ENCODE results near the gene LRRC3C. TPM values are rescaled to one million over a fixed set of nuclear protein-coding genes. Genes with fewer than 3 reads are reported as not detected.

The LRRC3C gene
- polyA plus RNA-seq, 1 donor from 2014 or later: not detected

DNA sequence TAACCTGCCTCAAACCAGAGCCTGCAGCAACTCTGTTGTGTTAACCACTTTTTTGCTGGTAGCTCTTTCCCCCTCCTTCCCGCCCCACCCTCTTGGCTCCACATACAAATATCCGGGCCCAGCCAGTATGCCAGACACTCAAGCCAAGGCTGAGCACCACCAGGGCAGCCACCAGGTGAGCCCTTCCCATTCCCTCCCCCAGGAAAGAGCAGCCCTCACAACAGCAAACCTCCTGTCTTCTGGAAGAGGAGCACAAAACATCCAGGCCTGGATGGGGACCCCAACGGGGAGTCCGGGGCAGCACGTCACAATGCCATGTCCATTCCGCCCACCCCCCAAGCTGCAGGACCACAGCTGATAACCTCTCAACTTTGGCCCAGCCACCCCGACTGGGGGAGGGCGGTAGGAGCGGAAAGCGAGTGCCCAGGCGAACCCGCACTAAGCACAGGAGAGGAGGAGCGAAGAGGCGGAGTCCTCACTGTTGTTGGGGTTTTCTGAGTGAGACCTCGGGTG, 888 bp upstream of the LRRC3C start:
- H3K27ac ChIP-seq (ENCODE audit: low read length): peak overlapping the region; percentile 77

DNA sequence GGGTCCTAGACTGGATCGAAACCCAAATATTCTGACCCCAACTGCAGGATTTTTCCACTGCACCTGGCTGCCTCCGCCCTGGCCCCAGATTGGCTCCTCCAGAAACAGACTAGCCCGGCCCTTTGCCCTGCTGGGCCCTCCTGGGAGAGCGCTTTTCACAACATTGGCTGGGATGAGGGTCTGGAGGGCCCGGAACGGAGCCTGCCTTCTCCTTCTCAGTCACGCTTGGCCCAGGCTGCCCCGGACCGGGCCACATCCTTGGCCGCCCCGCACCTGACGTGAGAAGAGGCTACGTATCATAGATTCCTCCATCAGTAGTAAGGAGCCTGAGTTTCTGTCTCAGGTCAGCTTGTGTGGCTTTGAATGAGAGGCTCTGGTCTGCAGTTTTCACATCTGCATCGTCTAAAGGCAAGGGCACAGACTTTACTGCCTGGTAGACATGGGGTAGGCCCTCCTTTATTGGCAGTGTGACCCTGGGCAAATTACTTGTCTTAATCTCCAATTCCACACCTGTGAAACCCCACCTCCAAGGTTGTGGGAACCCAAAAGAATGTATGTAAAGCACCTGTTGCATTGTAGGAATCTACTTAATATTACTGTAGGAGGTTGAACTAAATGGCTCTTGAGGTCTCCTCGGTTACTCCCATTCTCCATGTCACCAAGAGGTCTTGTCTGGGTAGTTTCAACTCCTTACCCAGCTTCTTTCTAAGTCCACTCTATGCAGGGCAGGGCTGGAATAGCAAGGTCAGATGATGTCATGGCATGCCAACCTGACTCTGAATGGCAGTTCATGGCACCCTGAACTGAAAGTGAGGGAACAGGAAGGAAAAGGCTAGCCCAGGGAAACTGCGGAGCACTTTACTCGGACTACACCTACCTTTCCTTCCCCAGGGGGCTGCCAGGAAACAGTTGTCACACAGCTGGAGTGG, 661 bp downstream of the LRRC3C start:
- Histone ChIP-seq H3K27ac (ENCODE audit: low read length) (no peak overlapping the region), H3K9ac (ENCODE audit: low read length) (no peak overlapping the region)
- TF ChIP-seq, protein P1, sequence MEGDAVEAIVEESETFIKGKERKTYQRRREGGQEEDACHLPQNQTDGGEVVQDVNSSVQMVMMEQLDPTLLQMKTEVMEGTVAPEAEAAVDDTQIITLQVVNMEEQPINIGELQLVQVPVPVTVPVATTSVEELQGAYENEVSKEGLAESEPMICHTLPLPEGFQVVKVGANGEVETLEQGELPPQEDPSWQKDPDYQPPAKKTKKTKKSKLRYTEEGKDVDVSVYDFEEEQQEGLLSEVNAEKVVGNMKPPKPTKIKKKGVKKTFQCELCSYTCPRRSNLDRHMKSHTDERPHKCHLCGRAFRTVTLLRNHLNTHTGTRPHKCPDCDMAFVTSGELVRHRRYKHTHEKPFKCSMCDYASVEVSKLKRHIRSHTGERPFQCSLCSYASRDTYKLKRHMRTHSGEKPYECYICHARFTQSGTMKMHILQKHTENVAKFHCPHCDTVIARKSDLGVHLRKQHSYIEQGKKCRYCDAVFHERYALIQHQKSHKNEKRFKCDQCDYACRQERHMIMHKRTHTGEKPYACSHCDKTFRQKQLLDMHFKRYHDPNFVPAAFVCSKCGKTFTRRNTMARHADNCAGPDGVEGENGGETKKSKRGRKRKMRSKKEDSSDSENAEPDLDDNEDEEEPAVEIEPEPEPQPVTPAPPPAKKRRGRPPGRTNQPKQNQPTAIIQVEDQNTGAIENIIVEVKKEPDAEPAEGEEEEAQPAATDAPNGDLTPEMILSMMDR (IDR thresholded peaks at IDR 0.05; ENCODE audit: poor library complexity, severe bottlenecking): no peak
- no peak for TF ChIP-seq MXI1 (conservative IDR thresholded peaks at IDR 0.05; ENCODE audit: poor library complexity, severe bottlenecking)
- no peak for TF ChIP-seq EZH2 (IDR thresholded peaks at IDR 0.05; ENCODE audit: borderline replicate concordance, insufficient read depth, low read length, poor library complexity, severe bottlenecking)
- TF ChIP-seq TAF1 (IDR thresholded peaks at IDR 0.05; ENCODE audit: low read depth): no peak
- no peak for TF ChIP-seq POLR2AphosphoS5 (IDR thresholded peaks at IDR 0.05)
- no peak for TF ChIP-seq EP300 (conservative IDR thresholded peaks at IDR 0.05; ENCODE audit: poor library complexity, severe bottlenecking)
- TF ChIP-seq RAD21 (conservative IDR thresholded peaks at IDR 0.05): no peak
- TF ChIP-seq, protein P2, sequence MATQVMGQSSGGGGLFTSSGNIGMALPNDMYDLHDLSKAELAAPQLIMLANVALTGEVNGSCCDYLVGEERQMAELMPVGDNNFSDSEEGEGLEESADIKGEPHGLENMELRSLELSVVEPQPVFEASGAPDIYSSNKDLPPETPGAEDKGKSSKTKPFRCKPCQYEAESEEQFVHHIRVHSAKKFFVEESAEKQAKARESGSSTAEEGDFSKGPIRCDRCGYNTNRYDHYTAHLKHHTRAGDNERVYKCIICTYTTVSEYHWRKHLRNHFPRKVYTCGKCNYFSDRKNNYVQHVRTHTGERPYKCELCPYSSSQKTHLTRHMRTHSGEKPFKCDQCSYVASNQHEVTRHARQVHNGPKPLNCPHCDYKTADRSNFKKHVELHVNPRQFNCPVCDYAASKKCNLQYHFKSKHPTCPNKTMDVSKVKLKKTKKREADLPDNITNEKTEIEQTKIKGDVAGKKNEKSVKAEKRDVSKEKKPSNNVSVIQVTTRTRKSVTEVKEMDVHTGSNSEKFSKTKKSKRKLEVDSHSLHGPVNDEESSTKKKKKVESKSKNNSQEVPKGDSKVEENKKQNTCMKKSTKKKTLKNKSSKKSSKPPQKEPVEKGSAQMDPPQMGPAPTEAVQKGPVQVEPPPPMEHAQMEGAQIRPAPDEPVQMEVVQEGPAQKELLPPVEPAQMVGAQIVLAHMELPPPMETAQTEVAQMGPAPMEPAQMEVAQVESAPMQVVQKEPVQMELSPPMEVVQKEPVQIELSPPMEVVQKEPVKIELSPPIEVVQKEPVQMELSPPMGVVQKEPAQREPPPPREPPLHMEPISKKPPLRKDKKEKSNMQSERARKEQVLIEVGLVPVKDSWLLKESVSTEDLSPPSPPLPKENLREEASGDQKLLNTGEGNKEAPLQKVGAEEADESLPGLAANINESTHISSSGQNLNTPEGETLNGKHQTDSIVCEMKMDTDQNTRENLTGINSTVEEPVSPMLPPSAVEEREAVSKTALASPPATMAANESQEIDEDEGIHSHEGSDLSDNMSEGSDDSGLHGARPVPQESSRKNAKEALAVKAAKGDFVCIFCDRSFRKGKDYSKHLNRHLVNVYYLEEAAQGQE (IDR thresholded peaks at IDR 0.05; ENCODE audit: borderline replicate concordance): no peak

More for the DNA sequence above, 888 bp upstream of the LRRC3C start:
- H3K4me3 ChIP-seq (ENCODE audit: low read length): peak overlapping the region; percentile 73
- peak overlapping the region; percentile 84 for H3K9ac ChIP-seq (ENCODE audit: low read length)
- H3K9me3 ChIP-seq (ENCODE audit: low read length): no peaks in the 10 kb centered on the region
- no peaks in the 10 kb centered on the region for H3K36me3 ChIP-seq (ENCODE audit: insufficient read depth, low read length)
- peak overlapping the region; percentile 70 for H3K4me2 ChIP-seq (ENCODE audit: low read length)
- TF ChIP-seq RAD21 (conservative IDR thresholded peaks at IDR 0.05) (no peak), TAF1 (IDR thresholded peaks at IDR 0.05; ENCODE audit: low read depth) (no peak), EZH2 (IDR thresholded peaks at IDR 0.05; ENCODE audit: borderline replicate concordance, insufficient read depth, low read length, poor library complexity, severe bottlenecking) (no peak), POLR2AphosphoS5 (IDR thresholded peaks at IDR 0.05) (no peak), MXI1 (conservative IDR thresholded peaks at IDR 0.05; ENCODE audit: poor library complexity, severe bottlenecking) (no peak), EP300 (conservative IDR thresholded peaks at IDR 0.05; ENCODE audit: poor library complexity, severe bottlenecking) (no peak), SMC3 (conservative IDR thresholded peaks at IDR 0.05; ENCODE audit: poor library complexity) (no peak)
- TF ChIP-seq, protein P1 (IDR thresholded peaks at IDR 0.05; ENCODE audit: poor library complexity, severe bottlenecking): no peak
- TF ChIP-seq, protein P2 (IDR thresholded peaks at IDR 0.05; ENCODE audit: borderline replicate concordance): no peak
- H4K20me1 ChIP-seq (ENCODE audit: insufficient read depth): no peaks in the 10 kb centered on the region
- no peaks in the 10 kb centered on the region for H3K9me2 ChIP-seq (ENCODE audit: insufficient read depth, low read length)
- H3F3A ChIP-seq (ENCODE audit: insufficient read depth, low read length, poor library complexity, severe bottlenecking): no peaks in the 10 kb centered on the region
- H3K79me2 ChIP-seq (replicated peaks; ENCODE audit: insufficient read depth, low read length): peaks cover 15% of the 10 kb centered on the region
- peak overlapping the region; percentile 48 for H2AFZ ChIP-seq (ENCODE audit: low read depth, low read length)
- no peaks in the 10 kb centered on the region for H3K27me3 ChIP-seq (ENCODE audit: insufficient read depth, low read depth, low read length)

More for the DNA sequence above, 661 bp downstream of the LRRC3C start:
- Histone ChIP-seq H3K9me2 (ENCODE audit: insufficient read depth, low read length) (no peaks in the 10 kb centered on the region), H3F3A (ENCODE audit: insufficient read depth, low read length, poor library complexity, severe bottlenecking) (no peaks in the 10 kb centered on the region), H3K4me3 (ENCODE audit: low read length) (peak overlapping the region; percentile 73), H3K4me2 (ENCODE audit: low read length) (peak overlapping the region; percentile 9), H3K27me3 (ENCODE audit: insufficient read depth, low read depth, low read length) (no peaks in the 10 kb centered on the region), H2AFZ (ENCODE audit: low read depth, low read length) (no peak overlapping the region), H3K9me3 (ENCODE audit: low read length) (no peaks in the 10 kb centered on the region), H3K36me3 (ENCODE audit: insufficient read depth, low read length) (no peaks in the 10 kb centered on the region), H3K79me2 (replicated peaks; ENCODE audit: insufficient read depth, low read length) (peaks cover 15% of the 10 kb centered on the region), H4K20me1 (ENCODE audit: insufficient read depth) (no peaks in the 10 kb centered on the region)

Measured in neural cell (in vitro differentiated cells).